Hippocampal formation (tissue), 2 donors: ENCODE data around the gene CEMIP2.
"Not testable (repeated sequence)": the region's sequence is repeated elsewhere in the genome, so short reads cannot be mapped to it uniquely, and the experiment has no call there.

Experiments used
- DNase-seq, 2 donors: peaks; one replicate each; lab custom pipeline; 2025; lab: John Stamatoyannopoulos, UW

The CEMIP2 gene

GRCh38 chr9:71768388-71769174, at the start of gene CEMIP2:
Gene CEMIP2, minus strand, starts transcription at chr9:71768513. Its CDS starts 18,140 bp downstream, at chr9:71750373.
- DNase-seq: peak; percentile 75 to 87

GRCh38 chr9:71816916-71817451, 48.7 kb upstream of the CEMIP2 start:
- DNase-seq: no peak

- DNase-seq: no peak
Measured at GRCh38 chr9:71814815-71815214, 46.5 kb upstream of the CEMIP2 start.

- DNase-seq: no peak
Measured at GRCh38 chr9:71814226-71814625, 45.9 kb upstream of the CEMIP2 start.

- peak; percentile 64 to 83 for DNase-seq
Measured at GRCh38 chr9:71812385-71812784, 44.1 kb upstream of the CEMIP2 start.

- no peak for DNase-seq
Measured at GRCh38 chr9:71808068-71808467, 39.8 kb upstream of the CEMIP2 start.

- peak; percentile 78 to 79 for DNase-seq
Measured at GRCh38 chr9:71806901-71807307, 38.6 kb upstream of the CEMIP2 start.

GRCh38 chr9:71805096-71805495, 36.8 kb upstream of the CEMIP2 start:
- DNase-seq: not testable (repeated sequence)

GRCh38 chr9:71801826-71802225, 33.5 kb upstream of the CEMIP2 start:
- no peak for DNase-seq

GRCh38 chr9:71797266-71797665, 29.0 kb upstream of the CEMIP2 start:
- no peak for DNase-seq

- DNase-seq: no peak
Measured at GRCh38 chr9:71796100-71796767, 27.9 kb upstream of the CEMIP2 start.

- no peak for DNase-seq
Measured at GRCh38 chr9:71795097-71795813, 26.9 kb upstream of the CEMIP2 start.

GRCh38 chr9:71793386-71794105, 25.2 kb upstream of the CEMIP2 start:
- DNase-seq: no peak

GRCh38 chr9:71791875-71792274, 23.6 kb upstream of the CEMIP2 start:
- DNase-seq: no peak

GRCh38 chr9:71790296-71790695, 22.0 kb upstream of the CEMIP2 start:
- no peak for DNase-seq

GRCh38 chr9:71783120-71783523, 14.8 kb upstream of the CEMIP2 start:
- no peak for DNase-seq

GRCh38 chr9:71781391-71781790, 13.1 kb upstream of the CEMIP2 start:
- no peak for DNase-seq

- DNase-seq: no peak
Measured at GRCh38 chr9:71780953-71781352, 12.6 kb upstream of the CEMIP2 start.

GRCh38 chr9:71778085-71778484, 9.8 kb upstream of the CEMIP2 start:
- DNase-seq: no peak

GRCh38 chr9:71774920-71775319, 6.6 kb upstream of the CEMIP2 start:
- no peak for DNase-seq

GRCh38 chr9:71772726-71773125, 4.4 kb upstream of the CEMIP2 start:
- no peak for DNase-seq

GRCh38 chr9:71770170-71770569, 1.9 kb upstream of the CEMIP2 start:
- DNase-seq: no peak
